Measurements from ENCODE around the gene SLC19A1.
A peak's percentile ranks its signal among the peaks of the same experiment; 100 is the strongest.
"Not testable (repeated sequence)": the region's sequence is repeated elsewhere in the genome, so short reads cannot be mapped to it uniquely, and the experiment has no call there.

SLC19A1 gene

GRCh38 chr21:45576838-45577737 is 34.8 kb upstream of the SLC19A1 start:
- no peak for DNase-seq (ENCODE audit: low spot score)

DNA sequence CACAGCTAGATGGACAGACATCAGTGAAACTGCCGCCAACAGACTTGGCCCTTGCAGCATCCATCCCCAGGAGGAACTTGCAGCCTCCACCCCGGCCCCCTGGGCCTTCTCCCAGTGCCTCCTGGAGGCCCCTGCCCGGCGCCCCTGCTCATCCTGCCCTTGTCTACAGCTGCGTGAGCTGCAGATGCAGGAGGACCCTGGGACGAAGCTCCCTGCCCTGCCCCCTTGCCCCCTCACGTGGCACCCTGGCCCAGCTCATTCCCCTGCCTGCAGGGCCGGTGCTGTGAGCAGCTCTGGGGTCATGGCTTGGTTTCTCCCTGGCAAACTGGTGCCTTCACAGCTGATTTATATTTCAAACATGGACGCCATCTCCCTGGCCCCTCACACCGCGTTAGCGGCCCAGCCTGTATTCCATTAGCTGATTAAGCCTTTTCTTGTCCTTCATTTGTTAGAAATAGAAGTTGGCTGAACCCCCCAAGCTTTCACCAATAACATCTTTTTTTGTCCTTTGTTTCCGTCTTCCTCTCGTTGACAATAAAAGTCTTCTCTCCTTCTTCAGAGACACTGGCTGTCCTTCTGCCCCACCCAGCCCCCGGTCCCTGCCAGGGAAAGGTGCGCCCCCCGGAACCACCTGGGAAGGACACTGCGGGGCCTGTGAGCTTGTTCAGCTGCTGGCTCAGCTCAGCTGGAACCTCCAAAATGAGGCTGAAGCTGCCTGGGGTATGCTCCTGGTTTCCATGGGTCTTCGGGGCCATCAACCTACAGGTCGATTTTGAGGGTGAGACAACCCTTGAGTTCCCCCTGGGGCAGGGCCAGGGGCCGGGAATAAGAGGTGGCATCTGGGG is 34.0 kb upstream of the SLC19A1 start:
- DNase-seq (ENCODE audit: low spot score): no peak

GRCh38 chr21:45575304-45575992 is 33.2 kb upstream of the SLC19A1 start:
- DNase-seq (ENCODE audit: low spot score): no peak

GRCh38 chr21:45574691-45575090 is 32.5 kb upstream of the SLC19A1 start:
- DNase-seq (ENCODE audit: low spot score): no peak

GRCh38 chr21:45574081-45574501 is 31.9 kb upstream of the SLC19A1 start:
- DNase-seq (ENCODE audit: low spot score): no peak

DNA sequence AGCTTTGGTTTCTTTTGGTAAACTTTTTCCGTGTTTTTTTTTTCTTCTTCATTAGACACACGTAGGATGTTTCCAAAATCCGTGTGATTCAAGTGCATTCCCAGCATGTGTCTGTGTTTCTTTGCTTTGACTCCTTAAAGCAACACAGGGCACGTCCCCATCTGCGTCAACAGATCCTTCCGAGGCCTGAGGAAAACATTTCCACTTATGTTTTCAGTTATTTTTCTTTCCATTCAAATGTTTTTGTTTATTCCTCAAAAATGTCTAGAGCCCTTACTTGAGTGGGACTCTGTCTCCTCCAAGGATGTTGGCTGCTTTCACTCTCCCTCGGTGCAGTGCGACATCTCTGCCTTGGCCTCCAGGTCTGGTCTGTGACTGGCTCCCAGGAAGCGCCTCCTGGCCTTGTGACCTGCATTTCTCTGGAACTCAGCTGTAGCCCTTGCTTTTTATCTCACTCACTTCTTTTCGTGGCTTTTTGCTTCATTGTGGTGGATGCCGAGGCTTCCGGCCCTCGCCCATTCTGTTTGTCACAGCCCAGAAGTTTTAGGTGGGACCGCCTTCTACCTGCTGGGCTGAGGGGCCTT is 31.3 kb upstream of the SLC19A1 start:
- no peak for DNase-seq (ENCODE audit: low spot score)

DNA sequence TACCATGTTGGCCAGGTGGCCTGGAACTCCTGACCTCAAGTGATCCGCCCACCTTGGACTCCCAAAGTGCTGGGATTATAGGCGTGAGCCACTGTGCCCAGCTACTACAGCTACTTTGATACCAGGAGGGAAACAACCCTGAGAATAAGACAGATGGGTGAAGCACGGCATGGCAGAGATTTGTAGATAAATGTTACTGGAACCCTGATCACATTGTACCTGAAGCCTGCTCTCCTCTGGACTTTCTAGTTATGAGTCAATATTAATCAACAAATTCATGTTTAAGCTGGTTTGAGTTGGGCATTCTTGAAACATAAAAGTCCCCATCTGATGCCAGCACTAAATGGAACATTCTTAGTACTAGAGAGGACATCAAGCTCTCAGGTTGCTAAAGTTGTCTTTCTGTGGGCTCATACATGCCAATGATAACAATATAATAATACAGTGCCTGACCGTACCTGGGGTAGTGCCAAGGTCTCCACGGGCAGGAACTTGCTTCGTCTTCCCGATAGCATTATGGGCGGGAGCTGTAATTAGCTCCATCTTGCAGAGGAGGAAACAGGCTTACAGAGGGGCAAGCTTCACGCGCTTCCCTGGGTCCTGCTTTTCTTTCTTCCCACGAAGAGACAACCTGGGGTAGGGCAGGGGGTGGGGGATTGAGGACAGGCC is 30.7 kb upstream of the SLC19A1 start:
- no peak for DNase-seq (ENCODE audit: low spot score)

DNA sequence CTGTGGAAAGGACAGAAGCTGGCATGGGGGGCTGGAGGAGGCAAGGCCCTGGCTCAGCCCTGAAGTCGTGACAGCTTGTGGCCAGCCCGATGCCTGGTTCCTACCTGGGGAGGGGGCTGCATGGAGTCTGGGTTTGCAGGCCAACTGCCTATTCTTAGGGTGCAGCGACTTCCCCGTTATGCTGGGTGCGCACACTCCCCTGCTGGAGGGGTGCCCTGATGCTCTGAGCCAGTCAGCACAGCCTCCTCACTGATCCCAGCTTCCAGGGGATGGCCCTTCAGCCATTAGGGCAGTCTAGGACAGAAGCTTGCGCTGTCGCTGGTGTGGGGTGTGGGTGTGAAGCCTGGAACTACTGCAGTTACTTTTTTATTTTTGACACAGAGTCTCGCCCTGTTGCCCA is 30.0 kb upstream of the SLC19A1 start:
- no peak for DNase-seq (ENCODE audit: low spot score)

- no peak for DNase-seq (ENCODE audit: low spot score)
These were observed 29.4 kb upstream of the SLC19A1 start for GRCh38 chr21:45571641-45572040.

DNA sequence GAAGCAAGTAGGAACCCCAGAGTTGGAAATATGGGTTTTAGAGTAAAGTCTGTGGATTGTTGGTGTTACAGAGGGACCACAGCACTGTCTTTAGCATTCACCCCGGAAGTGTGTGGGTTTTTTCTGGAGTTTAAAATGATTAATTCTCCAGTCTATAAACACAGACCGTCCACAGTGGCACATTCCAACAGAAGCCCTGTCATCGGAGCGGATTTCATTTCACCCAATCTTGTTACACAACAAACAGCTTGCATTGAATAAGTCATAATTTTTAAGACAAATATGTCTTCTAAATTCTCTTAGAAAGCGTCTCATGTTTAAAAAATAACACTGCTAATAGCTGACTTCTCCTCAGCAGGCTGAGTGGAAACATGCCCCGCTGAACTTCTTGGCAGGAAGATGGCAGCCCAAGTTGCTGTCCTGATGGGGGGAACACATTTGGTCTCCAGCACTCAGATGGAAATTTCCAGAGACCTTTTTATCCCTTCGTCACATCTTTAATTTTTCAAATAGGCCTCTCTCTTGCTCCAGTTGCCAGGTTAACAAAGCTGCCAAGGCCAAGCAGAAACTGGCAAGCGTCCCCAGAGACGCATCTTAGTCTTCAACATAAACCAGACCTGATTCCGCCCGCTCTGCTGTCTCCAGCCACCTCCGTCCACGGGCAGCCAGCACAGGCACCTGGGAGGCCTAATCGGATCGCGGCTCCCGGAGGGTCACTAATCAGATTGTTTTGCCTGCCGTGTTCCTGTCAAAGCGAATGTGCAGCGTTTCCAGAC is 28.8 kb upstream of the SLC19A1 start:
- peak; percentile 55 for DNase-seq (ENCODE audit: low spot score)

DNA sequence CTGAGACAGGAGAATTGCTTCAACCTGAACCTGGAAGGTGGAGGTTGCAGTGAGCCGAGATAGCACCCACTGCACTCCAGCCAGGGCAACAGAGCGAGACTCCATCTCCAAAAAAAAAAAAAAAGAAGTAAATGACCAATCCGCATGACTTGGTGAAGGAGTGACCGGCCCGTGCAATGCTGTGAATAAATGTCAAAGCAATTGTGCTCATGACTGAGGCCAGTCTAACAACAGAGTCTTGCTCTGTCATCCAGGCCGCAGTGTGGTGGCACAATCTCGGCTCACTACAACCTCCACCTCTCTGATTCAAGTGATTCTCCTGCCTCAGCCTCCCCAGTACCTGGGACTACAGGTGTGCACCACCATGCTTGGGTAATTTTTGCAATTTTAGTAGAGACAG is 27.8 kb upstream of the SLC19A1 start:
- no peak for DNase-seq (ENCODE audit: low spot score)

DNA sequence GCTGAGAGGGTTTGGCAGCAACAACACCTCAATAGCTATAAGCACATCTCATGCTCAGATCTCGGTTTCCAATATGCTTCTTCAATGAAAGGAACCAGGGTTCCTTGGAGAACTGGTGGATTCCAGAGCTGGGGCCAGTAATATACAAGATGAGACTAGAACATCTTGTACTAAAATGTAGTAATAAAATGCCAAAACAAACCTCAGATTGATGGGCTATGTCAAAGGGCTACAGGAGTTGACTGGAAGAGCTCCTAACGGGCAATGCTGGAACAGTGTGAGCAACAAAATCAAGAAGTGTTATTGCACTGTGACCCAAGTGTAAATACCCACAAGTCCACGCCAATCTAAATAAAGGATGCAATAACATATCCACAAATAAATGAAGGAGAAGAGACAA is 26.1 kb upstream of the SLC19A1 start:
- DNase-seq (ENCODE audit: low spot score): no peak

GRCh38 chr21:45564137-45564536 is 21.9 kb upstream of the SLC19A1 start:
- DNase-seq (ENCODE audit: low spot score): not testable (repeated sequence)

DNA sequence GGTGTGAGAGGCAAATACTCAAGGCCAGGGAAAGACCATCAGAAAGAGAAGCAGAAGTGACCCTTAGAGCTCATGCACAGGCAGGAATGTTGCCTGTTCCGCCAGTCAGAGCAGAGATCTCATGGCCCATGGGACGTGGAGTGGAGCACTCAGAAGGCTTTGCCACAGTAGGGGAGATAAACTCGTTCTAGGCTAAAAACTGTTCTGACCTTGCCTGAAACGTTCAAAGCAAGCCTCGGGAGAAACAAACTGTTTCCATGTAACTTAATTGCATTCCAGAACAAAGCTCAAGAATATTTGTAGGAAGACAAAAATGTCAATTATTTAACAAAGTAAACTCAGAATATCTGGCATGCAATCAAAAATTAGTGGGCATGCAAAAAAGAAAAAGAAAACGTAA is 20.7 kb upstream of the SLC19A1 start:
- DNase-seq (ENCODE audit: low spot score): no peak

- DNase-seq (ENCODE audit: low spot score): no peak
These were observed 20.2 kb upstream of the SLC19A1 start for GRCh38 chr21:45562402-45562801.

GRCh38 chr21:45561241-45561640 is 19.0 kb upstream of the SLC19A1 start:
- not testable (repeated sequence) for DNase-seq (ENCODE audit: low spot score)

- no peak for DNase-seq (ENCODE audit: low spot score)
These were observed 18.1 kb upstream of the SLC19A1 start for GRCh38 chr21:45560106-45561021.

DNA sequence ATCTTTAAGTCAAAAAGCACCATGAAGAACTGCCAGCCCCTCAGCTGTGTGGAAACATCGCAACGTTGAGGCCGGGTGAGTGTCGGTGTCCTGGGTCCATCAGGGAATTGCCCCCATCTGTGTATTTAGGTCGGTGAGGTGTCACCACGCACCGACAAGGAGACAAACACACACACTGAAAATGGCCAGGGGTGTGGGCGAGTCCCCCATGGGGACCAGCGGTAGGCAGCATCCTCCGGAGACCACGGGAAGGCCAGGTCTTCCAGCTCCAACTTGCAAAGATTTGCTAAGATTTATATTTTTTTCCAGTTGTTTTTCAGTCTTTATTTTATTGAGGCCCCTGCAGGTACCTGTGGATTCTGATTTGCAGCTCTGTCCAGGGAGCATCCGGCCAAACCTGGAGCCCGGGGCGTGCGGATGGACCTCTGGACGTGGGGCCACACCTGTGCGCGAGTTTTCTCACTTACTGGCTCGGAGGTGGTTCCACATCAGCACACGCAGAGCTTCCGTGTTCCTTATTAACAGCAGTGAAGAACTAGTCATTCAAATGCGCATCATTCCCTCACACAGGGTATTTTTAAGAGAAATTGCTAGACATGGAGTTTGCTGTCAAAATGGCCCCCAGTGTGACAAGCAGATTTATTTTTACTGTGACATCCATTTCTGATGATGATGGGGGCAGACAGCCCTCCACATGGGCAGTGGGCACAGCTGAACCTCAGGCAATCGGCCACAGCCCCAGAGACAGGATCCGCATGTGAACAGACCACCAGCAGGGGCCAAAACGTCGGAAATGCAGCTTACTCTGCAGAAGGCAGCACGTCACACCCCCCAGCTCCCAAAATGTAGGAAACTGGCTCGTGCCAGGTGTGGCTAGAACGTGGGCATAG is 17.2 kb upstream of the SLC19A1 start:
- DNase-seq (ENCODE audit: low spot score): no peak
